Activated naive CD4-positive, alpha-beta T cell treated with anti-CD3 and anti-CD28 coated beads, Interleukin-2, amount 50 U/mL, for 16 hours (primary cell): Measurements from ENCODE around the gene LGALS4.
"Not testable (repeated sequence)": the region's sequence is repeated elsewhere in the genome, so short reads cannot be mapped to it uniquely, and the experiment has no call there.

Source experiments
- DNase-seq: peaks from one replicate; pipeline ENCODE4 v3.0.0-alpha.2; 2020

Gene LGALS4

GRCh38 chr19:38766276-38767047 lies 46.3 kb downstream of the LGALS4 start:
- DNase-seq: no peak

GRCh38 chr19:38765214-38765613 lies 47.5 kb downstream of the LGALS4 start:
- DNase-seq: no peak

GRCh38 chr19:38763795-38764220 lies 48.9 kb downstream of the LGALS4 start:
- no peak for DNase-seq

- not testable (repeated sequence) for DNase-seq
Measured at GRCh38 chr19:38761884-38762389, 50.8 kb downstream of the LGALS4 start.

- DNase-seq: not testable (repeated sequence)
Measured at GRCh38 chr19:38760805-38761517, 51.8 kb downstream of the LGALS4 start.

GRCh38 chr19:38759590-38760003 lies 53.1 kb downstream of the LGALS4 start:
- DNase-seq: no peak

- DNase-seq: not testable (repeated sequence)
Measured at GRCh38 chr19:38754196-38754595, 58.5 kb downstream of the LGALS4 start.

- not testable (repeated sequence) for DNase-seq
Measured at GRCh38 chr19:38753783-38754182, 59.0 kb downstream of the LGALS4 start.
